HCT116 (cell line): ENCODE results near the gene AKNAD1. TPM values are rescaled to one million over a fixed set of nuclear protein-coding genes. Genes with fewer than 3 reads are reported as not detected.

Experiments used
- ATAC-seq: fragments of 200-7000 bp; cut with Tn5 transposase; 2 replicates; pipeline ENCODE4 v1.9.1; 2020; ENCODE audit warnings: mild to moderate bottlenecking, moderate library complexity
- BruUV-seq: library from RNA; stranded (reverse); fragments of 400-500 nt; replicated peaks from 2 replicates; lab custom pipeline; 2021; lab: Mats Ljungman, UMichigan
- CTCF ChIA-PET: fragments of 300-600 bp; sonication (Branson Sonifier 250); formaldehyde crosslinking; loops from one replicate; lab custom pipeline; 2021; ENCODE audit warnings: antibody characterized with exemption; lab: Charles Lee
- POLR2A ChIA-PET: fragments of 300-600, 350-600 bp; sonication (Branson Sonifier 250); formaldehyde crosslinking; loops from one replicate; lab custom pipeline; 2021; ENCODE audit warnings: antibody characterized with exemption; lab: Charles Lee
- RAD21 ChIA-PET, 2 experiments: fragments of 300-600 bp; sonication (Branson Sonifier 250); formaldehyde crosslinking; loops; one replicate each; lab custom pipeline; 2023; ENCODE audit warnings: low total read pairs in 2 of 2; ENCODE audit not compliant: uncharacterized antibody in 2 of 2, unreplicated experiment in 2 of 2, low non-redundant PET in 1 of 2; lab: Charles Lee
- DNase-seq: peaks from one replicate; pipeline ENCODE4 v3.0.0-alpha.2; 2010; ENCODE audit warnings: low read depth, low spot score
- H2AFZ ChIP-seq: fragments of 200-600 bp; shearing (Covaris generic), sonication (generic); 2 replicates; pipeline ENCODE4 v1.6.1; 2017; ENCODE audit warnings: low read depth, mixed run types, mixed read lengths, antibody characterized with exemption, low read length; ENCODE audit not compliant: poor library complexity, severe bottlenecking
- H3K27ac ChIP-seq: 2 replicates; pipeline ENCODE4 v1.5.1; 2012; ENCODE audit warnings: low read depth, low read length
- H3K27me3 ChIP-seq: fragments of 200-600 bp; sonication (generic); 2 replicates; pipeline ENCODE4 v1.6.1; 2016; ENCODE audit warnings: mixed run types, low read length, mixed read lengths; ENCODE audit not compliant: insufficient read depth
- H3K36me3 ChIP-seq, 2 experiments: fragments of 200-500 bp in 1 of 2; fragments of 200-600 bp in 1 of 2; sonication (Bioruptor generic) in 1 of 2; sonication (generic) in 1 of 2; 2 replicates each; pipeline versions ENCODE4 v1.5.1 to v1.6.1; 2014 to 2016; ENCODE audit warnings: low read length in 2 of 2, inconsistent platforms in 1 of 2, mixed read lengths in 1 of 2, mixed run types in 1 of 2; ENCODE audit not compliant: insufficient read depth in 2 of 2, control insufficient read depth in 1 of 2
- H3K4me1 ChIP-seq, 2 experiments: fragments of 200-600 bp in 1 of 2; sonication (generic) in 1 of 2; 2 replicates each; pipeline versions ENCODE4 v1.5.1 to v1.6.1; 2012 to 2017; ENCODE audit warnings: low read length in 2 of 2, inconsistent platforms in 1 of 2, mild to moderate bottlenecking in 1 of 2, mixed read lengths in 1 of 2, mixed run types in 1 of 2, moderate library complexity in 1 of 2; ENCODE audit not compliant: insufficient read depth in 2 of 2, control insufficient read depth in 1 of 2
- H3K4me2 ChIP-seq: fragments of 200-600 bp; sonication (generic); 2 replicates; pipeline ENCODE4 v1.6.1; 2017; ENCODE audit warnings: mixed run types, low read length, mixed read lengths
- H3K4me3 ChIP-seq, 2 experiments: fragments of 200-600 bp in 1 of 2; sonication (generic) in 1 of 2; replicated peaks in 1 of 2; 2 replicates each; pipeline ENCODE4 v1.5.1; 2011 to 2016; ENCODE audit warnings: low read length in 2 of 2, control low read depth in 1 of 2, low read depth in 1 of 2, mild to moderate bottlenecking in 1 of 2, mixed read lengths in 1 of 2, mixed run types in 1 of 2
- H3K79me2 ChIP-seq: fragments of 200-600 bp; sonication (generic); 2 replicates; pipeline ENCODE4 v1.6.1; 2017; ENCODE audit warnings: mild to moderate bottlenecking, mixed run types, low read length, moderate library complexity, mixed read lengths; ENCODE audit not compliant: insufficient read depth
- H3K9ac ChIP-seq: fragments of 200-600 bp; sonication (generic); 2 replicates; pipeline ENCODE4 v1.6.1; 2016; ENCODE audit warnings: low read length, mixed read lengths
- H3K9me2 ChIP-seq: fragments of 200-600 bp; sonication (generic), shearing (Covaris generic); 2 replicates; pipeline ENCODE4 v1.6.1; 2017; ENCODE audit warnings: mixed run types, mild to moderate bottlenecking, moderate library complexity; ENCODE audit not compliant: insufficient read depth
- H3K9me3 ChIP-seq, 2 experiments: fragments of 200-500 bp in 1 of 2; fragments of 200-600 bp in 1 of 2; sonication (Bioruptor generic) in 1 of 2; sonication (generic) in 1 of 2; 2 replicates each; pipeline ENCODE4 v1.6.1; 2014 to 2017; ENCODE audit warnings: low read length in 2 of 2, mixed read lengths in 2 of 2, inconsistent platforms in 1 of 2, low read depth in 1 of 2, mild to moderate bottlenecking in 1 of 2, mixed run types in 1 of 2, moderate library complexity in 1 of 2; ENCODE audit not compliant: control insufficient read depth in 1 of 2, insufficient read depth in 1 of 2
- H4K20me1 ChIP-seq: fragments of 200-600 bp; sonication (generic), shearing (Covaris generic); 2 replicates; pipeline ENCODE4 v1.6.1; 2017; ENCODE audit warnings: mixed run types, mild to moderate bottlenecking, moderate library complexity; ENCODE audit not compliant: insufficient read depth
- CBX3 ChIP-seq: IDR thresholded peaks from 2 replicates; pipeline ENCODE4 v1.6.1; 2012; ENCODE audit warnings: low read depth
- CEBPB ChIP-seq: IDR thresholded peaks from 2 replicates; pipeline ENCODE4 v1.6.1; 2012; ENCODE audit warnings: low read depth
- EGR1 ChIP-seq: IDR thresholded peaks from 2 replicates; pipeline ENCODE4 v1.6.1; 2012; ENCODE audit warnings: low read depth
- ELF1 ChIP-seq: IDR thresholded peaks from 2 replicates; pipeline ENCODE4 v1.6.1; 2012; ENCODE audit warnings: low read depth, borderline replicate concordance
- EZH2 ChIP-seq: fragments of 200-600 bp; sonication (generic); IDR thresholded peaks from 2 replicates; pipeline ENCODE4 v1.6.1; 2017; ENCODE audit warnings: antibody characterized with exemption, mixed run types
- EZH2phosphoT487 ChIP-seq: fragments of 200-600 bp; IDR thresholded peaks from 2 replicates; pipeline ENCODE4 v1.6.1; 2018; ENCODE audit warnings: antibody characterized with exemption, borderline replicate concordance
- FOSL1 ChIP-seq: IDR thresholded peaks from 2 replicates; pipeline ENCODE4 v1.6.1; 2012; ENCODE audit warnings: low read depth
- RAD21 ChIP-seq: IDR thresholded peaks from 2 replicates; pipeline ENCODE4 v1.6.1; 2012; ENCODE audit warnings: low read depth, mild to moderate bottlenecking
- SIN3A ChIP-seq: IDR thresholded peaks from 2 replicates; pipeline ENCODE4 v1.6.1; 2012; ENCODE audit warnings: low read depth
- SP1 ChIP-seq: IDR thresholded peaks from 2 replicates; pipeline ENCODE4 v1.6.1; 2012; ENCODE audit warnings: low read depth
- SRF ChIP-seq: IDR thresholded peaks from 2 replicates; pipeline ENCODE4 v1.6.1; 2012; ENCODE audit warnings: low read depth
- TCF7L2 ChIP-seq: IDR thresholded peaks from 2 replicates; pipeline ENCODE4 v1.7.0; 2011; ENCODE audit warnings: borderline replicate concordance, inconsistent platforms; ENCODE audit not compliant: insufficient read depth, insufficient read length; ENCODE audit errors: extremely low read depth
- ZFX ChIP-seq: fragments of 450-650 bp; IDR thresholded peaks from 2 replicates; pipeline ENCODE4 v1.6.1; 2017
- intact Hi-C: fragments of 100-400 bp; cut with micrococcal nuclease; formaldehyde crosslinking; loops from 2 replicates; pipeline ENCODE4 v1.10.0; 2022
- total RNA-seq: library from RNA; stranded (reverse); gene quantifications from one replicate; pipeline ENCODE4 v1.2.1, GENCODE V29; 2021; ENCODE audit not compliant: unreplicated experiment
- TF ChIP-seq, protein P1 (sequence below): IDR thresholded peaks from 2 replicates; pipeline ENCODE4 v1.6.1; 2012
- TF ChIP-seq, protein P2 (sequence below): IDR thresholded peaks from 2 replicates; pipeline ENCODE4 v1.6.1; 2012
- TF ChIP-seq, protein P3 (sequence below): IDR thresholded peaks from 2 replicates; pipeline ENCODE4 v1.6.1; 2011; ENCODE audit warnings: mild to moderate bottlenecking, low read length, moderate library complexity; ENCODE audit not compliant: insufficient replicate concordance; ENCODE audit errors: extremely low read depth
- TF ChIP-seq, protein P4 (sequence below): IDR thresholded peaks from 2 replicates; pipeline ENCODE4 v1.6.1; 2012; ENCODE audit warnings: low read depth
- TF ChIP-seq, protein P5 (sequence below), 3 experiments: fragments of 200-600 bp in 1 of 3; sonication (generic) in 1 of 3; IDR thresholded peaks in 2 of 3; conservative IDR thresholded peaks in 1 of 3; 2 replicates each; pipeline ENCODE4 v1.5.1; 2012 to 2017; ENCODE audit warnings: low read depth in 2 of 3, low read length in 2 of 3, antibody characterized with exemption in 1 of 3, borderline replicate concordance in 1 of 3, control low read depth in 1 of 3, mild to moderate bottlenecking in 1 of 3, mixed read lengths in 1 of 3, mixed run types in 1 of 3, moderate library complexity in 1 of 3; ENCODE audit not compliant: insufficient read depth in 1 of 3

The AKNAD1 gene
- total RNA-seq, 1 experiment from 2014 or later, result 0.15 TPM

DNA sequence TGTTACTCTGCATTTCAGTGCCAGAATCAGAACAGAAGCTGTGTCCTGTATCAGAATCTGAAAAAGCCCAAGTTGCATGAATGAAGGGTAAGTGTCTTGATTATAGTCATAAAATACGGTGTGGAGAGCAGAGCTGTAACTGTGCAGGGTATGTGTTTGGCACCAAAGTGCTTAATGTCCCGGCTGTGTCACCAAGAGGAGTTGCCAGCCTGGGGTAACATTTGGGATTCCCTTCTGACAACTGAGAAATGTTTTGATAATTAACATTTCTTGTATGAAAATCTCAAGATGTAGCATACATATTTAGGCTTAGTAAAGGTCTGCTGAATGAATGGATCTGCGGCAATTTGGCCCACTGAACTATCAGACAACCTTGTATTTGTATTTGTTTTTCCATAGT, 33.3 kb downstream of the AKNAD1 start (continued):
- TF ChIP-seq, protein P1, sequence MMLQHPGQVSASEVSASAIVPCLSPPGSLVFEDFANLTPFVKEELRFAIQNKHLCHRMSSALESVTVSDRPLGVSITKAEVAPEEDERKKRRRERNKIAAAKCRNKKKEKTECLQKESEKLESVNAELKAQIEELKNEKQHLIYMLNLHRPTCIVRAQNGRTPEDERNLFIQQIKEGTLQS, result no peak
- no peak for TF ChIP-seq EGR1
- no peak for TF ChIP-seq SP1
- TF ChIP-seq, protein P2, sequence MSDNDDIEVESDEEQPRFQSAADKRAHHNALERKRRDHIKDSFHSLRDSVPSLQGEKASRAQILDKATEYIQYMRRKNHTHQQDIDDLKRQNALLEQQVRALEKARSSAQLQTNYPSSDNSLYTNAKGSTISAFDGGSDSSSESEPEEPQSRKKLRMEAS, result no peak

DNA sequence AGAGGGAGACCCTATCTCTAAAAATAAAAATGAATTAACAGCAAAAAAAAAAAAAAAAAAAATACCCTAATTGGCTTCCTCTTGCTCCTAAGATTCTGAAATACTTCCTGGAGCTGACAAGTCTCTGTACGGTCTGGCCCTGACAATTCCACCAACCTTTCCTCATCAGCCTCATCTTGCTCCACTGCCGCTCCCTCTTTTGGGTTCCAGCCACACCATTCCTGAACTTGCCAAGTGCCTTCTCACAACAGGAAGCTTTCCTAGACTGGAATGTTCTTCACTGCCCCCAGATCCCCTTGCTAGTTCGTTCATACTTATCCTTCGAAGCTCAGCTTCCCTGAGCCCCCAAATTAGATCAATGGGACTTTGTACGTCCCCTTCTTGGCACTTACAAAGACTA, 37.0 kb downstream of the AKNAD1 start:
- Histone ChIP-seq H3K27ac (no peak overlapping the region), H3K36me3 (no peaks in the 10 kb centered on the region), H3K4me1 (peaks cover 6 to 14% of the 10 kb centered on the region in 2 experiments), H3K9me3 (no peaks in the 10 kb centered on the region), H3K4me3 (no peak overlapping the region), H3K79me2 (no peaks in the 10 kb centered on the region), H3K27me3 (no peaks in the 10 kb centered on the region), H4K20me1 (no peaks in the 10 kb centered on the region), H2AFZ (no peak overlapping the region), H3K9ac (no peak overlapping the region), H3K4me2 (no peak overlapping the region), H3K9me2 (no peaks in the 10 kb centered on the region)
- no TSS peak for BruUV-seq
- TF ChIP-seq CEBPB, result no peak
- TF ChIP-seq, protein P3, sequence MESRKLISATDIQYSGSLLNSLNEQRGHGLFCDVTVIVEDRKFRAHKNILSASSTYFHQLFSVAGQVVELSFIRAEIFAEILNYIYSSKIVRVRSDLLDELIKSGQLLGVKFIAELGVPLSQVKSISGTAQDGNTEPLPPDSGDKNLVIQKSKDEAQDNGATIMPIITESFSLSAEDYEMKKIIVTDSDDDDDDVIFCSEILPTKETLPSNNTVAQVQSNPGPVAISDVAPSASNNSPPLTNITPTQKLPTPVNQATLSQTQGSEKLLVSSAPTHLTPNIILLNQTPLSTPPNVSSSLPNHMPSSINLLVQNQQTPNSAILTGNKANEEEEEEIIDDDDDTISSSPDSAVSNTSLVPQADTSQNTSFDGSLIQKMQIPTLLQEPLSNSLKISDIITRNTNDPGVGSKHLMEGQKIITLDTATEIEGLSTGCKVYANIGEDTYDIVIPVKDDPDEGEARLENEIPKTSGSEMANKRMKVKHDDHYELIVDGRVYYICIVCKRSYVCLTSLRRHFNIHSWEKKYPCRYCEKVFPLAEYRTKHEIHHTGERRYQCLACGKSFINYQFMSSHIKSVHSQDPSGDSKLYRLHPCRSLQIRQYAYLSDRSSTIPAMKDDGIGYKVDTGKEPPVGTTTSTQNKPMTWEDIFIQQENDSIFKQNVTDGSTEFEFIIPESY, result no peak
- TF ChIP-seq RAD21, result no peak
- no peak for TF ChIP-seq EZH2phosphoT487
- no peak for TF ChIP-seq EGR1
- no peak for TF ChIP-seq ZFX
- TF ChIP-seq SRF, result no peak
- TF ChIP-seq, protein P4, sequence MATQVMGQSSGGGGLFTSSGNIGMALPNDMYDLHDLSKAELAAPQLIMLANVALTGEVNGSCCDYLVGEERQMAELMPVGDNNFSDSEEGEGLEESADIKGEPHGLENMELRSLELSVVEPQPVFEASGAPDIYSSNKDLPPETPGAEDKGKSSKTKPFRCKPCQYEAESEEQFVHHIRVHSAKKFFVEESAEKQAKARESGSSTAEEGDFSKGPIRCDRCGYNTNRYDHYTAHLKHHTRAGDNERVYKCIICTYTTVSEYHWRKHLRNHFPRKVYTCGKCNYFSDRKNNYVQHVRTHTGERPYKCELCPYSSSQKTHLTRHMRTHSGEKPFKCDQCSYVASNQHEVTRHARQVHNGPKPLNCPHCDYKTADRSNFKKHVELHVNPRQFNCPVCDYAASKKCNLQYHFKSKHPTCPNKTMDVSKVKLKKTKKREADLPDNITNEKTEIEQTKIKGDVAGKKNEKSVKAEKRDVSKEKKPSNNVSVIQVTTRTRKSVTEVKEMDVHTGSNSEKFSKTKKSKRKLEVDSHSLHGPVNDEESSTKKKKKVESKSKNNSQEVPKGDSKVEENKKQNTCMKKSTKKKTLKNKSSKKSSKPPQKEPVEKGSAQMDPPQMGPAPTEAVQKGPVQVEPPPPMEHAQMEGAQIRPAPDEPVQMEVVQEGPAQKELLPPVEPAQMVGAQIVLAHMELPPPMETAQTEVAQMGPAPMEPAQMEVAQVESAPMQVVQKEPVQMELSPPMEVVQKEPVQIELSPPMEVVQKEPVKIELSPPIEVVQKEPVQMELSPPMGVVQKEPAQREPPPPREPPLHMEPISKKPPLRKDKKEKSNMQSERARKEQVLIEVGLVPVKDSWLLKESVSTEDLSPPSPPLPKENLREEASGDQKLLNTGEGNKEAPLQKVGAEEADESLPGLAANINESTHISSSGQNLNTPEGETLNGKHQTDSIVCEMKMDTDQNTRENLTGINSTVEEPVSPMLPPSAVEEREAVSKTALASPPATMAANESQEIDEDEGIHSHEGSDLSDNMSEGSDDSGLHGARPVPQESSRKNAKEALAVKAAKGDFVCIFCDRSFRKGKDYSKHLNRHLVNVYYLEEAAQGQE, result no peak
- TF ChIP-seq CBX3, result no peak
- no peak for TF ChIP-seq FOSL1
- TF ChIP-seq SIN3A, result no peak
- TF ChIP-seq TCF7L2, result no peak
- no peak for TF ChIP-seq EZH2
- TF ChIP-seq ELF1, result no peak
- TF ChIP-seq, protein P5, sequence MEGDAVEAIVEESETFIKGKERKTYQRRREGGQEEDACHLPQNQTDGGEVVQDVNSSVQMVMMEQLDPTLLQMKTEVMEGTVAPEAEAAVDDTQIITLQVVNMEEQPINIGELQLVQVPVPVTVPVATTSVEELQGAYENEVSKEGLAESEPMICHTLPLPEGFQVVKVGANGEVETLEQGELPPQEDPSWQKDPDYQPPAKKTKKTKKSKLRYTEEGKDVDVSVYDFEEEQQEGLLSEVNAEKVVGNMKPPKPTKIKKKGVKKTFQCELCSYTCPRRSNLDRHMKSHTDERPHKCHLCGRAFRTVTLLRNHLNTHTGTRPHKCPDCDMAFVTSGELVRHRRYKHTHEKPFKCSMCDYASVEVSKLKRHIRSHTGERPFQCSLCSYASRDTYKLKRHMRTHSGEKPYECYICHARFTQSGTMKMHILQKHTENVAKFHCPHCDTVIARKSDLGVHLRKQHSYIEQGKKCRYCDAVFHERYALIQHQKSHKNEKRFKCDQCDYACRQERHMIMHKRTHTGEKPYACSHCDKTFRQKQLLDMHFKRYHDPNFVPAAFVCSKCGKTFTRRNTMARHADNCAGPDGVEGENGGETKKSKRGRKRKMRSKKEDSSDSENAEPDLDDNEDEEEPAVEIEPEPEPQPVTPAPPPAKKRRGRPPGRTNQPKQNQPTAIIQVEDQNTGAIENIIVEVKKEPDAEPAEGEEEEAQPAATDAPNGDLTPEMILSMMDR (IDR thresholded peaks at IDR 0.05 in 2 of 3, conservative IDR thresholded peaks at IDR 0.05 in 1 of 3; ENCODE audit: borderline replicate concordance in 1 of 3, insufficient read depth in 1 of 3, low read depth in 2 of 3, low read length in 2 of 3), result no peak
- ChIA-PET RAD21 (no interaction called here), POLR2A (no interaction called here), CTCF (interaction anchor here (1.2 kb wide), 1 partner anchor 8 kb away, joined by 4 read pairs; no protein-coding TSS in a partner anchor)
- ATAC-seq (no peak), DNase-seq (no peak)
- intact Hi-C loops, result no loop called here
